COR-L47 (cell line): ENCODE measurements around the gene TSKU.
"Not testable (repeated sequence)": the region's sequence is repeated elsewhere in the genome, so short reads cannot be mapped to it uniquely, and the experiment has no call there.

ENCODE experiments used
- DNase-seq: peaks from one replicate; lab custom pipeline; 2025; lab: John Stamatoyannopoulos, UW

Gene TSKU

GRCh38 chr11:76824980-76825725 lies 42.0 kb downstream of the TSKU start:
- DNase-seq: no peak

- no peak for DNase-seq
Measured at GRCh38 chr11:76825726-76826396, 42.7 kb downstream of the TSKU start.

GRCh38 chr11:76826508-76826907 lies 43.4 kb downstream of the TSKU start:
- not testable (repeated sequence) for DNase-seq

GRCh38 chr11:76827005-76827404 lies 43.8 kb downstream of the TSKU start:
- DNase-seq: not testable (repeated sequence)

- peak; percentile 28 for DNase-seq
Measured at GRCh38 chr11:76830639-76831327, 47.6 kb downstream of the TSKU start.

GRCh38 chr11:76831686-76832310 lies 48.6 kb downstream of the TSKU start:
- DNase-seq: no peak

GRCh38 chr11:76832361-76832760 lies 49.2 kb downstream of the TSKU start:
- no peak for DNase-seq

- DNase-seq: no peak
Measured at GRCh38 chr11:76834151-76834550, 51.0 kb downstream of the TSKU start.

GRCh38 chr11:76835036-76835435 lies 51.9 kb downstream of the TSKU start:
- no peak for DNase-seq

GRCh38 chr11:76835928-76836612 lies 52.9 kb downstream of the TSKU start:
- peak; percentile 70 for DNase-seq

- no peak for DNase-seq
Measured at GRCh38 chr11:76836613-76837291, 53.6 kb downstream of the TSKU start.

GRCh38 chr11:76837696-76838677 lies 54.8 kb downstream of the TSKU start:
- DNase-seq: no peak

- no peak for DNase-seq
Measured at GRCh38 chr11:76838678-76839068, 55.5 kb downstream of the TSKU start.

- DNase-seq: no peak
Measured at GRCh38 chr11:76839311-76839710, 56.2 kb downstream of the TSKU start.

- no peak for DNase-seq
Measured at GRCh38 chr11:76841923-76842452, 58.8 kb downstream of the TSKU start.

GRCh38 chr11:76843907-76844306 lies 60.8 kb downstream of the TSKU start:
- no peak for DNase-seq

GRCh38 chr11:76844511-76844910 lies 61.4 kb downstream of the TSKU start:
- DNase-seq: no peak

- DNase-seq: no peak
Measured at GRCh38 chr11:76845069-76845468, 61.9 kb downstream of the TSKU start.

- no peak for DNase-seq
Measured at GRCh38 chr11:76846441-76846840, 63.3 kb downstream of the TSKU start.
